ENCODE results near the gene CPNE6.

- TF ChIP-seq POLR2AphosphoS5 (IDR thresholded peaks at IDR 0.05; ENCODE audit: low read depth, low read length) (no peak), TAF1 (IDR thresholded peaks at IDR 0.05; ENCODE audit: low read depth, low read length) (no peak)
These were observed 6.8 kb downstream of the CPNE6 start for GRCh38 chr14:24078146-24078545.
